CD4-positive, alpha-beta T cell treated with Interleukin-17A for 4 hours (primary cell): ENCODE data around the gene GALNT14.

Experiments
- DNase-seq: peaks from one replicate; pipeline ENCODE4 v3.0.0-alpha.2; 2020; ENCODE audit warnings: mixed read lengths

Gene GALNT14

DNA sequence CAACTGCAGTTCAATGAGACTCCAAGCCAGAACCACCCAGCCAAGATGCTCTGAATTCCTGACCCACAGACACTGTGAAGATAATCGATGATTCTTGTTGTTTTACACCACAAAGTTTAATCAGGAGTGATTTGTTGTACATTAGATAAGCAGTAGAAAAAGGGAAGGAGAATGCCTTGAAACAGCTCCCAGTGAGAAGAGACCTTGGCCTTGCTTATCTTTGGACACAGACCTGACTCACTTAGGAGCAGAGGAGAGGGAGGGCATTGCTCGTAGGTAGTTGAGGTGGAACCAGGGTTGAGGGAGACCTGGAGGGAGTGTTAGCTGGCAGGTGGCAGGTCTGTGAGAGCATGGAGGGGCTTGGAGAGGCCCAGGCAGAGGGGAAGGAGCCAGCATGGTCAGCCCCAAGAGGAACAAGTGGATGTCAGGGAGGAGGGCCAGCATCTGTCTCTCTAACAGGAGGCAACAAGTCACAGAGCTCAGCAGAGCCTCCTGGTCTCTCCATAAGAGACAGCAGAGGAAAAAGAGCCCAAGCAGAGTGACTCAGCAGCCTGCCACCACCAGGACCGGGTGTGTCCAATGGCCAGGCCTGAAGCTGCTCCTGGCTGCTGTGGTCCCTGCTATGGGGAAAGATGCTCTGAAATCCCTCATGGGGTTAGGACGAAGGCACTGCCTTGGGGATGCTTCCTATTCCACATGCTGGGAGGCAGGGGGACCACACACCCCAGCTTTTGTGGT lies 169.4 kb downstream of the GALNT14 start:
- DNase-seq, result no peak

DNA sequence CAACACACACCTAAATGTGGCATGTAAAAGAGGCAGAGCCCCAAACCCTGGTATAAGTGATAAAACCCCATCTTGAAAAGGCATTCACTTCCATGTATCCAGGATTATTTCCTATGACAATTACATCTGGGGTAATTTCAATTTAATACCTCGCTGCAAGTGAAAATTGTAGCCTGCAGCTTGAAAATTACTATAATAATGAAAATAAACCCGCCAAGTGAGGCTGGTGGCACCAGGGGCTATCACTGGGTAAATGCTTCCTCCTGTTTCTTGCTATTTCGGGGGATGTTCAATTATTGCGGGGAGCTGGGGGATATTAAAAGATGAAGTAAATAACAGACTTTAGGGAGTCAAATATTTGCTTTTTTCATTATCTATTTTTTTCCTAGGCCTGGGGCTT lies 171.5 kb downstream of the GALNT14 start:
- DNase-seq, result no peak

DNA sequence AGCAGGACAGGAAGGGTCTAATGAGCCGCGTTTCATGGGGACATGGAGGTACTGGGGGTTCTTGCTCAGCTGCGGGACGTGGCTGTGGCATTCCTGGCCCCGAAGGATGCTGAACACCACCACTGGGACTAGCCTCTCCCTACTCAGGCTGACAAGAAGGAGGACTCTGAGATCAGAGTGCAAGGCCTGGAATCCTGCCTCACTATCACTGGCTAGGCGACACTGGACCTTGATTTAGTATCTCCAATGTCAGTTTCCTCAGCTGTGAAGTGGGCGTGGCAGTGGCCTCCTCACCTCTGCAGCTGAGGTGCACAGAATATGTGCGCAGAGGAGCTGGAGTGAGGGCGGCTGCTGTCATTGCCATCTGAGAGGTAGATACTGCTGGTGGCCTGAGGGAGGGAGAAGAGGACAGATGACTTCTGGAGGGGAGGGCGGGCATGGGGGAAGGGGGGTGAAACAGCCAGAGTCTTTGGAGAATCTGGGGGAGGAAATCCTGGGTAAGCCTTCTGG lies 173.2 kb downstream of the GALNT14 start:
- no peak for DNase-seq

DNA sequence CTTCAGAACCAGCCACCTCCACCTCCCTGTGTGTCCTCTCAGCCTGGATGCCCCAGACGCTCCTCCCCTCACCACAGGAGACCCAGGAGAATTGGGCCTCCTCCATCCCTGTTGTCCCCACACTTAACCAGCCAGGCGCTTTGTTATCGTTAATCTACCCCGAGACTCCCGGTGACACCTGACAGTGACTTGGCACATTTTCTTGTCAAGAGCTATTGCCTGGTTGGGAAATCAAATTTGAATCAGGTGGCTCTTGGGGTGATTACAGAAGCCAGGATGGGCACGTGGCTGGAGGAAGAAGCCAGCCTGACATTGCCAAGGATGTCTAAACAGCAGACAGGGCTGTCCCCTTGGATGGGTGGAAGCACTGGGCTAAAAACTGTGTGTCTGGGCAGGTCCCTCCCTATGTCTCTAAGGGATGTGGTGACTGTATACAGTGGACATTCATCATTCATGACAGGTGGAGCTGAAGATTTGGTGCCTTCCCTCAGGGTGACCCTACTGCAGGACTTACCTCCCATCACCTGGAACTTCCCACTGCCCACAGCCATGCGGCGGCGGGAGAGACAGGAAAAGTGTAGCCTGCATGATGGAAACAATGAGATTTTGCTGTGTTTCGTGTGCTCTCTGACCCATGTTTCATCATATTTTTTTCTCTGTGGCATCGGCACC lies 173.8 kb downstream of the GALNT14 start:
- no peak for DNase-seq

GRCh38 chr2:30963184-30963583 lies 175.1 kb downstream of the GALNT14 start:
- DNase-seq, result no peak

DNA sequence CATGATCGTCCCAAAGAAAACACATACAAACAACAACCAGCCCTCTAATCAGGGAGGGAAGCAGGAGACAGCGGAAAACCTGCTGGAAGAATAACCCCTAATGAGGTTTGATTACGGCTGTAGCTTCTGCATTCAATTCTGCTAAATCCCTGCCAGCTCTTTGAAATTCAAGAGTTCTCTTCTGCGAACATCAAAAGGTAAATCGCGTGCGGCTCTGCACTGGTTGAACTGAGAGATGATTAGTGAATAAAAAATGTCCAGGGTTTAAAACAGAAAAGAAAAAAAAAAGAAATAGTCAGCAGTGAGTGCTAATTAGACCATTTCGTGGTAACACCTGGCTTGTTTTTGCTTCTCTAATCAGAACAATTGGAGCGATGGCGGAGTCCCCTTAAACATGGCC lies 178.0 kb downstream of the GALNT14 start:
- DNase-seq, result no peak

- no peak for DNase-seq
These were observed 178.6 kb downstream of the GALNT14 start for GRCh38 chr2:30959653-30960052.

DNA sequence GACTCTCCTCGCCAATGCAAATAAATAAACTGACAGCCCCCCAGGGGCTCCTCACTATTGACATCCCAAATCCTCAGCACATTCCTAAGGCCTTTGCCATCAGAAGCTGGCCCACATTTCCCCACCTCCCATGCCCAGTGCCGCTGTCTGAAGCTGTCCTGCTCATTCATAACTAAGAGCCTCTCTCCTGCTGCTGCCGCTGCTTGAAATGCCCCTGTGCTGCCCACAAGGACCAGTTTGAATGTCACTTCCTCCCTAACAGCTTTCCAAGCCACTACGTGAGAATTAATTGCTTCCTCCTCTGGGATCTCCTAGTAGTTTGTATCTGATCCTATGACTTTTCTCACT lies 179.3 kb downstream of the GALNT14 start:
- DNase-seq, result no peak

DNA sequence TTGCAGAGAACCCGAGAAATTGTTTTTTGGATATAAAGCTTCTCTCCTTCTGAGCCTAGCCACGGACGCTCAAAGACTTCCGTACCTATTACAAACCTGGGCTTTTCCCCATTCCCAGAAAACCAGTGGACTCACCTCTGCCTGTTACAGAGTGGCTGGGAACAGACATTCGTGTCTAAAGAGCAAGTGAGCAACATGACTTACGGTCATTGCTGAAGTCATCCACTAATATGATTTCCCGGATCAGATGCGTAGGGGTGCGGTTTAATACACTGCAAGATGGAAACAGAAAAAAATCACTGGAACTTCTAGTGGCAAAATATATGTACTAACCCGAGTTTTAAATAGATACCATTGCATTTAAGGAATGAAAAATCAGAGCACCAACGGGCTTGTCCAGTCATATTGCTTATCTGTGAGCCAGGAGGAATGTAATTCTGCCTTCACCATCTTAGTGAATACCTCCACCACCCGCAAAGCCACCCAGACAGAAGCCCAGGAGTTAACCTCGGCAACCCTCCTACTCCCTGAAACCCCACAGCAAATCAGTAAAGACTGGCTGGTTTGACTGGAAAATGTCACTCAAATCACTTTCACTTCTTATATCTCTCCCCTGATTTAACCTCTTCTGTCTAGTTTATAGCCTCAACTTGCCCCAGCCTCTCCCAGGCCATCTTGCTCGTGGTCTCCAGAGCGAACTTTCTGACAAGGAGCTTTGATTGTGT lies 179.9 kb downstream of the GALNT14 start:
- no peak for DNase-seq

- DNase-seq, result no peak
These were observed 180.6 kb downstream of the GALNT14 start for GRCh38 chr2:30957591-30957990.

- DNase-seq, result no peak
These were observed 181.2 kb downstream of the GALNT14 start for GRCh38 chr2:30956995-30957394.

DNA sequence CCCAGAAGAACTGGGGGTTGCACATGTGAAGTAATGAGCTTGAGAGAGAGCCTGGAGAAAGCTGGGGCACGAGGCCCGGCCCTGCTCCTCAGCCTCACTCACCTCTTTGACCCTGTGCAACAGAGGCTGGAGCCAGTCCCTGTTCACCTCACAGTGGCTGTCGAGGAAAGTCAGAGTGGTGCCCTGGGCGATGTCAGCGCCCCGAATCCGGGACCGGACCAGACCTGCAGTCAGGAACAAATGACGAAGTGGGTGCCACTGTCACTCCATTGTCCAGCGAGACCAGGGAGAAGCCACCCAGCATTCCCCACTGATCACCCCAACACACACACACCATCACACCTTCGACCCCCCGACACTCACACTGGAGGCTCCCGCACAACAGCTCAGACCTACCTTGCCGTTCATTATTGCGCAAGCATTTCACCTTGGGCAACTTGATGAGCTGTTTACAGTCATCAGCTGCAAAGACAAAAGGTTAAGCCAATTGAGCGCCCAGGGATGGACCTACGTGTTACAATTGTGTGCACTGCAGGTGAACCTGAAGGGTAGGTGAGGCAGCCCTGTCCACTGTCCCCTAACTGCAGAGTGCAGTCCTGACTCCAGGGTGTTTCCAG lies 182.6 kb downstream of the GALNT14 start:
- DNase-seq, result no peak

GRCh38 chr2:30950339-30950738 lies 187.9 kb downstream of the GALNT14 start:
- DNase-seq, result no peak

GRCh38 chr2:30949435-30949834 lies 188.8 kb downstream of the GALNT14 start:
- DNase-seq, result no peak

DNA sequence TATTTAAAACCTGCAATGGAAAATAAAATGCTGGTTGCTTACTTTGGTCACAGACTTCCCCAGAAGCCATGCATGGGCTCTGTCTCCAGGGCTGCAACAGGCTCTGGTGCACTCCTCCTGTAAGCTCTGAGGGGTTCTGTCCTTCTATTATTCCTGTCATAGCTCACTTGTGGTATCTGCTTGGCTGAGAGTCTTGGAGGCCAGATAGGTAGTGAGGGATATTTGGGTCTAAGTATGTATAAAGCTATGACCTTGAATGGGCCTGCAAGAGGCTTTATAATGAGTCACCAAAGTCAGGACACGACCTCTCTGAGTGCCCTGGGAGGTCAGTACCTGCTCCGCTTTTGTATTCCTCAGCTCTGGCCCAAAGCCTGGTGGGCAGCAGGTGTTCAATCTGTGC lies 189.4 kb downstream of the GALNT14 start:
- DNase-seq, result no peak

DNA sequence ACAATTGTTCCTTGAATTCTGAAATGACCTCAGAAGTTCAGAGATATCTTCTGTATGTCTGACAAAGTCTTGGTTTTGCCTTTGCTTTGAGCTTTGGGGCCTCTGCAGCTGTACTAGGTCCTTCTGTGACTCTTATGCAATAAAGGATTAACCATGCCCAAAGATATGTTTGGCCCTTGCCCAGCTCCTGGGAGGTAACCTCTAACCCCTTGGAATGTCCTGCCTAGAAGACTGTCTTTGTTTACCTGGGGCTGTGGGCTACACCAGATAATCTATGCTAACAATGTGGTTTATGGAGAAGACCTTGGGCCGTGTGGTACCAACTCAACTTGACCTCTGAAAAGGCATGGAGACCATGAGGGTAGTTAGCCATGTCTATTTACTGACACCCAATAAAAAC lies 190.1 kb downstream of the GALNT14 start:
- DNase-seq, result no peak

GRCh38 chr2:30947686-30948085 lies 190.6 kb downstream of the GALNT14 start:
- no peak for DNase-seq

- DNase-seq, result no peak
These were observed 195.8 kb downstream of the GALNT14 start for GRCh38 chr2:30942419-30942818.

GRCh38 chr2:30940839-30941238 lies 197.4 kb downstream of the GALNT14 start:
- no peak for DNase-seq

GRCh38 chr2:30939364-30939763 lies 198.9 kb downstream of the GALNT14 start:
- DNase-seq, result no peak

- DNase-seq, result no peak
These were observed 200.0 kb downstream of the GALNT14 start for GRCh38 chr2:30938196-30938595.

DNA sequence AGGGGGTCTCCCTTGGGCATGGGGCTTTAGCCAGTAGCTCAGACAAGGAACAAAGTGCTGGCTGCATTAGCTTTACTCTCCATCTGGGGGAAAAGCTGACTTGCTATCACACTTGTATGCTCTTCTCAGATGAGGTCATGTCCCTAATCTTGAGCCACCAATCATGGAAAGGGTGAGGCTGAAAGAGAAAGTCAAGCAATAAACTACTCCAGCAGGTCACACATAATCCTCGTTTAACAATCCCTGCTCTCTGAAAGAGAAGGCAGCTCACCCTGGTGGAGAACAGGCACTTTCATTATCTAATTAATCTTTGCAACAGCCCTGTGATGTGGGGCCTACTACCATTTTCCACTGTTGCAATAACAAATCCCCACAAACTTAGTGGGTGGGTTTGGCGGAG lies 201.3 kb downstream of the GALNT14 start:
- DNase-seq, result no peak

GRCh38 chr2:30935795-30936194 lies 202.4 kb downstream of the GALNT14 start:
- DNase-seq, result no peak

- no peak for DNase-seq
These were observed 204.2 kb downstream of the GALNT14 start for GRCh38 chr2:30934066-30934465.
